ENCODE measurements around the gene CCNE1.
"Not testable (repeated sequence)": the region's sequence is repeated elsewhere in the genome, so short reads cannot be mapped to it uniquely, and the experiment has no call there.

- TF ChIP-seq, protein P1, sequence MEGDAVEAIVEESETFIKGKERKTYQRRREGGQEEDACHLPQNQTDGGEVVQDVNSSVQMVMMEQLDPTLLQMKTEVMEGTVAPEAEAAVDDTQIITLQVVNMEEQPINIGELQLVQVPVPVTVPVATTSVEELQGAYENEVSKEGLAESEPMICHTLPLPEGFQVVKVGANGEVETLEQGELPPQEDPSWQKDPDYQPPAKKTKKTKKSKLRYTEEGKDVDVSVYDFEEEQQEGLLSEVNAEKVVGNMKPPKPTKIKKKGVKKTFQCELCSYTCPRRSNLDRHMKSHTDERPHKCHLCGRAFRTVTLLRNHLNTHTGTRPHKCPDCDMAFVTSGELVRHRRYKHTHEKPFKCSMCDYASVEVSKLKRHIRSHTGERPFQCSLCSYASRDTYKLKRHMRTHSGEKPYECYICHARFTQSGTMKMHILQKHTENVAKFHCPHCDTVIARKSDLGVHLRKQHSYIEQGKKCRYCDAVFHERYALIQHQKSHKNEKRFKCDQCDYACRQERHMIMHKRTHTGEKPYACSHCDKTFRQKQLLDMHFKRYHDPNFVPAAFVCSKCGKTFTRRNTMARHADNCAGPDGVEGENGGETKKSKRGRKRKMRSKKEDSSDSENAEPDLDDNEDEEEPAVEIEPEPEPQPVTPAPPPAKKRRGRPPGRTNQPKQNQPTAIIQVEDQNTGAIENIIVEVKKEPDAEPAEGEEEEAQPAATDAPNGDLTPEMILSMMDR (optimal IDR thresholded peaks at IDR 0.05 in 1 of 3, IDR thresholded peaks at IDR 0.05 in 1 of 3, conservative IDR thresholded peaks at IDR 0.05 in 1 of 3; ENCODE audit: extremely low read depth in 1 of 3, insufficient read depth in 2 of 3, low read length in 3 of 3): not testable (repeated sequence)
- TF ChIP-seq EZH2 (IDR thresholded peaks at IDR 0.05; ENCODE audit: low read length): not testable (repeated sequence)
Measured at GRCh38 chr19:29794490-29794889, 17.3 kb upstream of the CCNE1 start.

All from keratinocyte (primary cell).